ENCODE data around the gene TAC3.
A peak's percentile ranks its signal among the peaks of the same experiment; 100 is the strongest.
"Not testable (repeated sequence)": the region's sequence is repeated elsewhere in the genome, so short reads cannot be mapped to it uniquely, and the experiment has no call there.

The TAC3 gene

GRCh38 chr12:57016348-57016747, at the start of gene TAC3:
Gene TAC3 (minus strand): TSS chr12:57016529. CDS start chr12:57015797, 732 bp downstream.
- no peak for DNase-seq

GRCh38 chr12:57063991-57064685, 47.8 kb upstream of the TAC3 start:
- DNase-seq, result no peak

- DNase-seq, result no peak
Measured at GRCh38 chr12:57058454-57058853, 42.1 kb upstream of the TAC3 start.

GRCh38 chr12:57057067-57057751, 40.9 kb upstream of the TAC3 start:
- no peak for DNase-seq

GRCh38 chr12:57055824-57056223, 39.5 kb upstream of the TAC3 start:
- no peak for DNase-seq

- DNase-seq, result not testable (repeated sequence)
Measured at GRCh38 chr12:57053901-57054300, 37.6 kb upstream of the TAC3 start.

- DNase-seq, result not testable (repeated sequence)
Measured at GRCh38 chr12:57053146-57053545, 36.8 kb upstream of the TAC3 start.

- DNase-seq, result no peak
Measured at GRCh38 chr12:57051011-57051410, 34.7 kb upstream of the TAC3 start.

- no peak for DNase-seq
Measured at GRCh38 chr12:57049890-57050289, 33.6 kb upstream of the TAC3 start, which contains the start of gene MYO1A. Gene MYO1A (minus strand): TSS chr12:57050129. CDS start chr12:57048323, 1,806 bp downstream.

- DNase-seq, result no peak
Measured at GRCh38 chr12:57049119-57049446, 32.8 kb upstream of the TAC3 start.

GRCh38 chr12:57048423-57049118, 32.2 kb upstream of the TAC3 start:
- no peak for DNase-seq

GRCh38 chr12:57047981-57048380, 31.7 kb upstream of the TAC3 start:
- peak; percentile 15 for DNase-seq

GRCh38 chr12:57046947-57047890, 30.9 kb upstream of the TAC3 start:
- no peak for DNase-seq

GRCh38 chr12:57046086-57046791, 29.9 kb upstream of the TAC3 start:
- no peak for DNase-seq

- no peak for DNase-seq
Measured at GRCh38 chr12:57044889-57045288, 28.6 kb upstream of the TAC3 start.

GRCh38 chr12:57044468-57044867, 28.1 kb upstream of the TAC3 start:
- no peak for DNase-seq

- no peak for DNase-seq
Measured at GRCh38 chr12:57042695-57043094, 26.4 kb upstream of the TAC3 start.

GRCh38 chr12:57040750-57041149, 24.4 kb upstream of the TAC3 start:
- no peak for DNase-seq

GRCh38 chr12:57040211-57040610, 23.9 kb upstream of the TAC3 start:
- DNase-seq, result no peak

GRCh38 chr12:57039016-57039798, 22.9 kb upstream of the TAC3 start:
- no peak for DNase-seq

- DNase-seq, result no peak
Measured at GRCh38 chr12:57037264-57037663, 20.9 kb upstream of the TAC3 start.

Data from fibroblast of skin of right biceps (primary cell).